ENCODE results near the gene SUPV3L1. TPM values are rescaled to one million over a fixed set of nuclear protein-coding genes. Genes with fewer than 3 reads are reported as not detected.

The SUPV3L1 gene
- total and polyA plus RNA-seq, 10 of the 15 experiments (the other 5 are each of a cell fraction or from before 2014, with no cell fraction given), result 18.4 to 57.8 (median 44.2) TPM

DNA sequence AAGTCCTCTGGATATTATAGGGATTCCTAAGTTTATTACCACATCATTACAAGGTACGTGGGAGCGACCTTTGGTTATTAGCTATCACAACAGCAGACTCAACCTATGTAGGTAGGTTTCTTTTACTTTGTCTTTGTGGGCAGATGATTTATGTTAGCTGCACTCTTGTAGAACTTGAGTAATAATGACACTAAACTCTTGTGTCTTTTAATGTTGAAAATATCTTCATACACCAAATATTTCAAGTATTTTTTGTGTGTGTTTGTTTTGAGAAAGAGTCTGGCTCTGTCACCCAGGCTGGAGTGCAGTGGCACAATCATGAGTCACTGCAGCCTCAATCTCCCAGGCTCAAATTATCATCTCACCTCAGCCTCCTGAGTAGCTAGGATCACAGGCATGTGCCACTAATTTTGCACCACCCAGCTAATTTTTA, 19.2 kb upstream of the SUPV3L1 start:
- H3K36me3 ChIP-seq (ENCODE audit: control insufficient read depth in 2 of 2, insufficient read depth in 2 of 2, low read length in 1 of 2), result peaks cover 1 to 12% of the 10 kb centered on the region in 2 experiments; a peak in 1 of 4 replicates
- H3K4me1 ChIP-seq (ENCODE audit: control insufficient read depth, insufficient read depth, low read length), result no peaks in the 10 kb centered on the region
- intact Hi-C loops (cut with micrococcal nuclease; ENCODE audit: unreplicated experiment) (no loop called here), in situ Hi-C loops (cut with MboI) (no loop called here)
- H3K4me2 ChIP-seq (ENCODE audit: control insufficient read depth, insufficient read depth), result no peak overlapping the region
- ChIA-PET RAD21 (ENCODE audit: unreplicated experiment) (no interaction called here), CTCF (interaction anchor here (0.8 kb wide), 1 partner anchor 156 kb away, joined by 3 read pairs; no protein-coding TSS in a partner anchor), SMC1A (ENCODE audit: uncharacterized antibody, unreplicated experiment) (no interaction called here), POLR2A (no interaction called here)
- H3K27ac ChIP-seq (ENCODE audit: control insufficient read depth, insufficient read depth), result no peak overlapping the region
- 95% methylated on average over 2 of the region's 2 CpGs for WGBS (ENCODE audit: insufficient coverage, insufficient replicate concordance, low lambda C conversion rate, missing lambda C conversion rate)
- FAIRE-seq (no peak), ATAC-seq (no peak), DNase-seq (ENCODE audit: low read depth, low spot score) (no peak)
- H2AFZ ChIP-seq (ENCODE audit: control insufficient read depth, low read depth, low read length), result no peak overlapping the region
- H3K79me2 ChIP-seq (ENCODE audit: control insufficient read depth, insufficient read depth, low read length), result no peaks in the 10 kb centered on the region
- no peaks in the 10 kb centered on the region for H3K9me3 ChIP-seq (replicated peaks; ENCODE audit: control insufficient read depth, insufficient read depth, low read length)
- BruUV-seq (replicated peaks), result no TSS peak
- no peak overlapping the region for H3K4me3 ChIP-seq
- H4K20me1 ChIP-seq (ENCODE audit: control insufficient read depth, insufficient read depth), result no peaks in the 10 kb centered on the region
- no peaks in the 10 kb centered on the region for H3K27me3 ChIP-seq (replicated peaks in 1 of 2; ENCODE audit: control insufficient read depth in 2 of 2, insufficient read depth in 2 of 2, low read length in 1 of 2)
- H3K9ac ChIP-seq (ENCODE audit: control insufficient read depth, insufficient read depth, low read length), result no peak overlapping the region
- TF ChIP-seq, protein P1, sequence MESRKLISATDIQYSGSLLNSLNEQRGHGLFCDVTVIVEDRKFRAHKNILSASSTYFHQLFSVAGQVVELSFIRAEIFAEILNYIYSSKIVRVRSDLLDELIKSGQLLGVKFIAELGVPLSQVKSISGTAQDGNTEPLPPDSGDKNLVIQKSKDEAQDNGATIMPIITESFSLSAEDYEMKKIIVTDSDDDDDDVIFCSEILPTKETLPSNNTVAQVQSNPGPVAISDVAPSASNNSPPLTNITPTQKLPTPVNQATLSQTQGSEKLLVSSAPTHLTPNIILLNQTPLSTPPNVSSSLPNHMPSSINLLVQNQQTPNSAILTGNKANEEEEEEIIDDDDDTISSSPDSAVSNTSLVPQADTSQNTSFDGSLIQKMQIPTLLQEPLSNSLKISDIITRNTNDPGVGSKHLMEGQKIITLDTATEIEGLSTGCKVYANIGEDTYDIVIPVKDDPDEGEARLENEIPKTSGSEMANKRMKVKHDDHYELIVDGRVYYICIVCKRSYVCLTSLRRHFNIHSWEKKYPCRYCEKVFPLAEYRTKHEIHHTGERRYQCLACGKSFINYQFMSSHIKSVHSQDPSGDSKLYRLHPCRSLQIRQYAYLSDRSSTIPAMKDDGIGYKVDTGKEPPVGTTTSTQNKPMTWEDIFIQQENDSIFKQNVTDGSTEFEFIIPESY (IDR thresholded peaks at IDR 0.05), result no peak
- TF ChIP-seq NFXL1 (IDR thresholded peaks at IDR 0.05; ENCODE audit: borderline replicate concordance) (no peak), EED (IDR thresholded peaks at IDR 0.05; ENCODE audit: low read depth) (no peak), POU2F2 (IDR thresholded peaks at IDR 0.05; ENCODE audit: borderline replicate concordance, low read depth, low read length) (no peak)

DNA sequence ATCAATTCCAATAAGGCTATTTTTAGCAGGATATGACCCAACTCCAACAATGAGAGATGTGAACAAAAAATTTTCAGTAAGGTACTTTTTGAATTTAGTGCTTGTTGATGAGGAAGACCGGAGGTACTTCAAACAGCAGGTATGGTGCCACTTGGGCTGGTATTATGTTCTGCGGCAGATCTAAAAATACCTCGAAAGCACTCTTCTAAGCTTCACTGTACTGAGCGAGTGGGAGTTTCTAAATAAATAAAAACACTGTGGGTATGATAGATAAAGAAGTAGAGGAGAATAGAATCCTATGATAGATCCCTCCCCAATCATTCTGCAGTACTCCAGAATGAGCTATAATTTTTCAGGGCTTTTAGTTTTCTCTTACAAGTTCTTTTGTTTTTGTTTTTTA, 11.5 kb upstream of the SUPV3L1 start:
- Histone ChIP-seq H4K20me1 (ENCODE audit: control insufficient read depth, insufficient read depth) (no peaks in the 10 kb centered on the region), H3K79me2 (ENCODE audit: control insufficient read depth, insufficient read depth, low read length) (no peaks in the 10 kb centered on the region), H3K4me2 (ENCODE audit: control insufficient read depth, insufficient read depth) (no peak overlapping the region), H3K4me1 (ENCODE audit: control insufficient read depth, insufficient read depth, low read length) (peaks cover 6% of the 10 kb centered on the region; the same call in 1 of the 2 replicates), H2AFZ (ENCODE audit: control insufficient read depth, low read depth, low read length) (no peak overlapping the region), H3K9me3 (replicated peaks; ENCODE audit: control insufficient read depth, insufficient read depth, low read length) (no peaks in the 10 kb centered on the region), H3K4me3 (no peak overlapping the region), H3K9ac (ENCODE audit: control insufficient read depth, insufficient read depth, low read length) (no peak overlapping the region), H3K27me3 (replicated peaks in 1 of 2; ENCODE audit: control insufficient read depth in 2 of 2, insufficient read depth in 2 of 2, low read length in 1 of 2) (no peaks in the 10 kb centered on the region), H3K36me3 (ENCODE audit: control insufficient read depth in 2 of 2, insufficient read depth in 2 of 2, low read length in 1 of 2) (peaks cover 0 to 9% of the 10 kb centered on the region in 2 experiments; a peak in 2 of 4 replicates), H3K27ac (ENCODE audit: control insufficient read depth, insufficient read depth) (no peak overlapping the region)
- 99% methylated on average over 4 of the region's 4 CpGs for WGBS (ENCODE audit: insufficient coverage, insufficient replicate concordance, low lambda C conversion rate, missing lambda C conversion rate)
- in situ Hi-C loops (cut with MboI) (no loop called here), intact Hi-C loops (cut with micrococcal nuclease; ENCODE audit: unreplicated experiment) (no loop called here)
- ATAC-seq (no peak), DNase-seq (ENCODE audit: low read depth, low spot score) (no peak), FAIRE-seq (no peak)
- CTCF ChIA-PET, result no interaction called here
- BruUV-seq (replicated peaks), result no TSS peak
- RAD21 ChIA-PET (ENCODE audit: unreplicated experiment), result no interaction called here
- SMC1A ChIA-PET (ENCODE audit: uncharacterized antibody, unreplicated experiment), result no interaction called here
- POLR2A ChIA-PET, result no interaction called here
- no peak for TF ChIP-seq CBX3 (IDR thresholded peaks at IDR 0.05; ENCODE audit: borderline replicate concordance, low read depth)
- TF ChIP-seq BHLHE40 (IDR thresholded peaks at IDR 0.05; ENCODE audit: borderline replicate concordance in 1 of 2, low read depth in 2 of 2, low read length in 1 of 2), result no peak
- no peak for TF ChIP-seq JUND (IDR thresholded peaks at IDR 0.05; ENCODE audit: low read depth, low read length)
- no peak for TF ChIP-seq RAD21 (IDR thresholded peaks at IDR 0.05; ENCODE audit: insufficient read depth, low read depth, low read length)
- TF ChIP-seq POU2F2 (IDR thresholded peaks at IDR 0.05; ENCODE audit: borderline replicate concordance, low read depth, low read length), result no peak
- TF ChIP-seq NFYB (IDR thresholded peaks at IDR 0.05; ENCODE audit: insufficient read depth, low read depth, low read length), result no peak
- no peak for TF ChIP-seq IRF4 (IDR thresholded peaks at IDR 0.05; ENCODE audit: low read depth, low read length)
- TF ChIP-seq, protein P2, sequence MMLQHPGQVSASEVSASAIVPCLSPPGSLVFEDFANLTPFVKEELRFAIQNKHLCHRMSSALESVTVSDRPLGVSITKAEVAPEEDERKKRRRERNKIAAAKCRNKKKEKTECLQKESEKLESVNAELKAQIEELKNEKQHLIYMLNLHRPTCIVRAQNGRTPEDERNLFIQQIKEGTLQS (IDR thresholded peaks at IDR 0.05; ENCODE audit: borderline replicate concordance, extremely low read depth, low read depth, low read length), result no peak
- TF ChIP-seq CBX5 (IDR thresholded peaks at IDR 0.05; ENCODE audit: low read depth), result no peak
- TF ChIP-seq MTA2 (IDR thresholded peaks at IDR 0.05; ENCODE audit: low read depth), result no peak
- TF ChIP-seq GATAD2B (conservative IDR thresholded peaks at IDR 0.05; ENCODE audit: low read depth), result no peak
- TF ChIP-seq ZNF217 (IDR thresholded peaks at IDR 0.05), result no peak

Measured in GM12878 (cell line).